GM23338 (cell line): ENCODE results near the gene VPS52.

Experiments used
- CTCF ChIP-seq, 2 experiments: fragments of 200-600 bp in 1 of 2; sonication (generic) in 1 of 2; conservative IDR thresholded peaks; 2 replicates each; pipeline versions ENCODE4 v1.5.1 to v1.6.1; 2016 to 2017; ENCODE audit warnings: antibody characterized with exemption in 2 of 2, low read depth in 2 of 2, mild to moderate bottlenecking in 2 of 2, moderate library complexity in 1 of 2
- ETS1 ChIP-seq: IDR thresholded peaks from 2 replicates; pipeline ENCODE4 v1.6.1; 2016; ENCODE audit warnings: antibody characterized with exemption
- EZH2 ChIP-seq: fragments of 200-600 bp; sonication (generic); IDR thresholded peaks from one replicate; pipeline ENCODE4 v1.8.0; 2017; ENCODE audit warnings: antibody characterized with exemption, mild to moderate bottlenecking, low read depth; ENCODE audit not compliant: unreplicated experiment

- TF ChIP-seq CTCF (conservative IDR thresholded peaks at IDR 0.05; ENCODE audit: low read depth in 2 of 2), result no peak
- TF ChIP-seq EZH2, result no peak
- TF ChIP-seq ETS1, result no peak
These were observed 826 bp upstream of the VPS52 start for GRCh38 chr6:33272275-33273128.
